Left lung (tissue), 10 donors: Measurements from ENCODE around the gene KCNN2. TPM values are rescaled to one million over a fixed set of nuclear protein-coding genes. Genes with fewer than 3 reads are reported as not detected.

Experiments
- ATAC-seq: fragments of 200-7000 bp; cut with Tn5 transposase; one replicate; pipeline ENCODE4 v1.9.1; 2020; ENCODE audit warnings: moderate library complexity
- DNase-seq, 4 donors: peaks; one replicate each; pipeline ENCODE4 v3.0.0-alpha.2; 2013 to 2020
- H3K27ac ChIP-seq, 2 donors: fragments of 200-600 bp; sonication (generic) in 1 of 2; one replicate each; pipeline versions ENCODE4 v1.5.0 to v1.8.0; 2020 to 2021
- H3K27me3 ChIP-seq, 2 donors: fragments of 200-600 bp; sonication (generic) in 1 of 2; one replicate each; pipeline versions ENCODE4 v1.5.0 to v1.8.0; 2020 to 2021
- H3K36me3 ChIP-seq, 2 donors: fragments of 200-600 bp; sonication (generic) in 1 of 2; one replicate each; pipeline versions ENCODE4 v1.5.0 to v1.8.0; 2020 to 2021
- H3K4me1 ChIP-seq, 2 donors: fragments of 200-600 bp; one replicate each; pipeline ENCODE4 v1.8.0; 2021
- H3K4me3 ChIP-seq, 2 donors: fragments of 200-600 bp; sonication (generic) in 1 of 2; one replicate each; pipeline versions ENCODE4 v1.5.0 to v1.8.0; 2020 to 2021; ENCODE audit warnings: mild to moderate bottlenecking in 1 of 2
- H3K9me3 ChIP-seq, 2 donors: fragments of 200-600 bp; sonication (generic) in 1 of 2; one replicate each; pipeline versions ENCODE4 v1.5.0 to v1.8.0; 2020 to 2021
- CTCF ChIP-seq, 2 donors: fragments of 200-600 bp; sonication (generic) in 1 of 2; IDR thresholded peaks; one replicate each; pipeline versions ENCODE4 v1.5.0 to v1.8.0; 2021; ENCODE audit warnings: antibody characterized with exemption in 2 of 2
- intact Hi-C, 2 donors: fragments of 100-400 bp; cut with DNase I; formaldehyde crosslinking; loops; one replicate each; pipeline versions ENCODE4 v1.11.2 to v1.14.2; 2022
- polyA plus RNA-seq, 6 donors: library from polyadenylated mRNA; unstranded; fragments of 120-200 nt; gene quantifications; one replicate each; pipeline ENCODE4 v1.2.1, GENCODE V29; 2013; ENCODE audit not compliant: insufficient read length in 6 of 6
- total RNA-seq, 2 donors: library from RNA; stranded (reverse); fragmentation: NEBNext Ultra II Directional; extraction: Animal tissue kit (Norgen Biotek cat#: 25700); gene quantifications; one replicate each; pipeline ENCODE4 v1.2.1, GENCODE V29; 2021
- donor health status: DM: no; HTN: yes; CAD: no.
- donor health status: DM: no; HTN: no; CAD: no.

KCNN2 gene
- total and polyA plus RNA-seq, 8 donors, result 2.0 to 4.8 (median 3.2) TPM

GRCh38 chr5:114504560-114504959 is 142.7 kb downstream of the KCNN2 start:
- no peak for TF ChIP-seq CTCF (IDR thresholded peaks at IDR 0.05)
- DNase-seq (peak in 1 of 4 donors; percentile 13), ATAC-seq (no peak)
- Histone ChIP-seq H3K4me3 (no peak overlapping the region), H3K27me3 (no peaks in the 10 kb centered on the region), H3K27ac (no peak overlapping the region), H3K36me3 (no peaks in the 10 kb centered on the region), H3K4me1 (no peaks in the 10 kb centered on the region), H3K9me3 (no peaks in the 10 kb centered on the region)
- intact Hi-C loops, result no loop called here

GRCh38 chr5:114524221-114524620 is 162.4 kb downstream of the KCNN2 start:
- H3K4me1 ChIP-seq, result no peaks in the 10 kb centered on the region
- intact Hi-C loops, result no loop called here
- H3K27ac ChIP-seq, result no peak overlapping the region
- ATAC-seq (no peak), DNase-seq (no peak)
- TF ChIP-seq CTCF (IDR thresholded peaks at IDR 0.05), result no peak
- H3K36me3 ChIP-seq, result no peaks in the 10 kb centered on the region
- no peaks in the 10 kb centered on the region for H3K27me3 ChIP-seq
- no peaks in the 10 kb centered on the region for H3K9me3 ChIP-seq
- H3K4me3 ChIP-seq, result no peak overlapping the region

GRCh38 chr5:114544561-114544960 is 182.7 kb downstream of the KCNN2 start:
- ATAC-seq (no peak), DNase-seq (peak in 1 of 4 donors; percentile 40)
- Histone ChIP-seq H3K27me3 (no peaks in the 10 kb centered on the region), H3K4me3 (no peak overlapping the region), H3K4me1 (no peaks in the 10 kb centered on the region), H3K36me3 (no peaks in the 10 kb centered on the region), H3K9me3 (peaks cover 0 to 18% of the 10 kb centered on the region in 2 donors), H3K27ac (no peak overlapping the region)
- intact Hi-C loops, result no loop called here
- TF ChIP-seq CTCF (IDR thresholded peaks at IDR 0.05), result no peak
